Lung microvascular endothelial cell (primary cell): ENCODE results near the gene MXD4. TPM values are rescaled to one million over a fixed set of nuclear protein-coding genes. Genes with fewer than 3 reads are reported as not detected.

ENCODE experiments used
- DNase-seq, 2 donors: peaks; one replicate each; pipeline versions ENCODE4 v3.0.0 to v3.0.0-alpha.2; 2010; ENCODE audit warnings: low read depth in 2 of 2
- total RNA-seq: library from RNA; depleted of rRNA; stranded (reverse); fragments of >200 nt; gene quantifications from 2 replicates; pipeline ENCODE4 v1.2.1, GENCODE V29; 2014

MXD4 gene
- total RNA-seq, 1 donor from 2014 or later: 56.2 TPM

DNA sequence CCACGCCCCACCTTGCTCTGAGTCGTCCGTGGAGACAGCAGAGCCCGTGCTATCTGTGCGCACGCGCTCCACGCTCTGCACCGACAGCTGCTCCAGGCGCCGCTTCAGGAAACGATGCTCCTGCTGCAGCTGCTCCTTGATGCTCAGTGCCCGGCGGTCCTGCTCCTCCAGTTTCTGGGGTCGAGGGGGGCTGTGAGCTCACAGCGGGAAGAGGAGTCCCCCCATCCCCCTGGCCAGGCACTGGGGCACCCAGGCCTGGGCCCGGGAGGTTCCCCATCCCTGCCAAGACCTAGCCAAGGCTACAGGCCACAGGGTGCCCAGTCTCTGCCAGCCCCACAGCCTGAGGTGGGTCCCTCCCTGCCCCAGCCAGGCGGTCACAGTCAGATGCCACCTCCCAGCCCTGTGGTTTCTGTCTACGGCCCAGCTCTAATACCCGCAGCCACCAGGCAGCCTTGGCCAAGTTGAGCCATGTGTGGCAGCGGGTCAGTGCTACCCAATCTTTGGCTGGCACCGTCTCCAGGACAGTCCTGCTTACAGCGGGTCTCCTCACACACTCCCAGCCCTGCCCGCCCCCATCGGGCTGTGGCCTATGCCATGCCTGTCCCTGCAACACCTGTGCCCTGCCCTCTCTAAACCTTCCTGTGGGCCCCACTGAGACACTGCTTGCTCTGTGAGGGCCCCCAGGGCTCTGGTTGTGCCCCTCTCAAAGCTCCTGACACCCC lies 10.7 kb downstream of the MXD4 start:
- no peak for DNase-seq

DNA sequence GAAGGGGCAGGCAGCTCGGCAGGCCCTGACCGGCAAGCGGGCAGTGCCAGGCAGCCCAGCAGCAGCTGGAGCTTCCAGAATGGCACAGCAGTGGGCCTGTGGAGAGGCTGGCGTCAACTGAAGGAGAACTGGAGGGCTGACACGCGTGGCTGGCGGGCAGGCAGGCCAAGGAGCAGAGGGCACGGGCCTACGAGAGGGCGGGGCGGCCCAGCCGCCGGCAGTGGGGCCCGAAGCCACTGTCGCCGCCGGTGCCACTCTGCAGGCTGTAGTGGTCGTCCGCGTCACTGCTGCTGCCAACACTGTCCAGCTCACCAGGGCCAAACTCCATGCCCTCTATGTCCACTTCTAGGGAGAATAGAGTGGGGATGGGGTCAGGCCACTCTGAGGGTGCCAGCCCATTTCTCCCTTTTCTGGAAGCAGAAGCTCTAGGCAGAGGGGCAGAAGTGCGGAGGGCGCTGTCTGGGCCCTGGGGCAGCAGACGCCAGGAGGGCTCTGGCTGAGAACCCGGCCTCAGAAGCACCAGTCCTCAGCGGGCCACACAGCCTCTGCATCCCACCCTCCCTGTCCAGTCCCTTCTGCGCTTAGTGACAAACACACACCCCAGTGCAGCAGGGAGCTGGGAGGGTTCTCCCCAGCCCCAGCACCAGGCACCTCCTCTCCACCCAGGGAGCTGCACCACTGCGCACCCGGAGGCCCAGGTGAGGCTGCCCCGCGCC lies 11.4 kb downstream of the MXD4 start:
- no peak for DNase-seq

GRCh38 chr4:2249526-2250356 lies 12.2 kb downstream of the MXD4 start:
- peak in 1 of 2 donors; percentile 0 for DNase-seq

DNA sequence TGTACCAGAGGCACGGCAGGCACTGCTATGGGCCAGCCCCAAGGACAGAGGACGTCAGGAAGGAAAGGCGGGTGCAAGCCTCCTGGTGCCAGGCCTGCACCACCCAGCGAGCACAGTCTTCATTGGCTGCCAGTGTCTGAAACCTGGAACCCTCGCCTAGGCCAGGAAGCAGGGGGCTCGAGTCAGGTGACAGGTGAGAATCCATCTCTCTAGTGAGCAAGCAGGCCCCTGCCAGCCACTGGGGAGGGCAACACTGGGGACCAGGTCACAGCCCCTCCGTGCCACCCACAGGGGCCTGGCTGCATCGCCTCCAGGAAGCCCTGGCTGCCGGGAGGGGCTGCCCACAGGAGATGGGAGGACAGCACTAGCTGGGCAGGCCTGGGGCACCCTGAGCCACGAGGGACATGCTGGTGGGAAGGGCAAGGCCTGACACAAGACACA lies 13.1 kb downstream of the MXD4 start:
- no peak for DNase-seq

- DNase-seq: no peak
Measured at GRCh38 chr4:2248044-2248780, 13.7 kb downstream of the MXD4 start.

DNA sequence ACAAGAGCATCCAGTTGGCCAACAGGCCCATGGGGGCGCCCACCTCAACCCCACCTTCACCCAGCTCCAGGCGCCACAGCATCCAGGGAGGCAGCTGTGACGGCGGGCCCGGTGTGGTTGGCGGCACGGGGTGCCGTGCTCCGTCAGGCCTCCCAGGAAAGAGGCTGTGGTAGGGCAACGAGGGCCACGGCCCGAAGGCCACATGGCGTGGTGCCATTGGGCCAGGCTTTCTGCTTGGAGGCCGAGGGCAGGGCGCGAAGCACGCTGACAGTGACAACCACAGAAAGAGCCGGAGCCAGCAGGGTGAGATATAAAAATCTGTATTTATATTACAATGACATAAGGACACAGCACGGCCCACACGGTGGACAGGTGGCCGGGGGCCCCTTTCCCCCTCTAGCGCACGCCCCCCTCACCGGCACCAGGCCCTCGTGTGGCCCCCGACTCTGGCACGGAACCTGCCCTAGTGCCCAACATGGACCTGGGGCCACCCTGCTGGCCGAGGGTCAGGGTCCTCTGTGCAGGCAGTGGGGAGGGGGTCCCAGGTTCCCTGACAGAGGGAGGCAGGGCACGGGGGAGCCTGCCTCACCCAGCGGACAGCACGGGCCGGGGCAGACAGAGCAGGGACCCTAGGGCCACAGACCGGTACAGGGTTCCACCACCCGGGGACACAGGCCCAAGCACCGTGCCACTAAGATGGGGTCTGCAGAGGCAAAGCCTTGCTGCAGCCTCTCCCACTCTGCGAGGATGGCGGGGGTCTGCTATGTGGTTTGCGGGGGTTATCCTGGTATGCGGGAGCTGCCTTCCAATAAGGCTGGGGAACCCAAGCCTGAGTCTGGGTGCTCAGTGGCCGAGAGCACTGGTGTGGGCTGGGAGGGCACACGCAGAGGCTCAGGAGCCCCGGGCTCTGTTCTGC lies 14.5 kb downstream of the MXD4 start:
- no peak for DNase-seq

GRCh38 chr4:2246384-2247127 lies 15.4 kb downstream of the MXD4 start:
- DNase-seq: no peak

DNA sequence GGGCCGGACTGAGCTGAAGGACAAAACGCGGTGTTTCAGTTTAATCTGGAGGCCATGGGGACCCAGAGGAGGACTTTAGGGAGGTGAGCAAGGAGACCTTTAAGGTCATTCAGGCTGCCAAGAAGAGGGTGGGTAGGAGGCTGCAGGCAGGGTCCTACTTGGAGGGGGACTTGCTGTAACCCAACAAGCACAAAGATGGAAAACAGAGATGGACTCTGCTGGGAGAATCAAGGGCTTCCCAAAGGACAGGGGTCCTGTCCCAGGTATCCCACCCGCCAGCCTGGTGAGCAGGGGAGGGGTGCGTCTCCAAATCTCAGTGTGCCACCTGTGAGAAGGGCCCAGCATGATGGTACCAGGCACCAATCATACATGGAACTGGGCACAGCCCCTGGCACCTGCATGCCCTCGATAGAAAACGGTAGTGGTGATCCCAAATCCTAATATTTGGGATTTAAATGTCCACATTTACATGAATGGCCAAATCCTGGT lies 16.1 kb downstream of the MXD4 start:
- DNase-seq: no peak

DNA sequence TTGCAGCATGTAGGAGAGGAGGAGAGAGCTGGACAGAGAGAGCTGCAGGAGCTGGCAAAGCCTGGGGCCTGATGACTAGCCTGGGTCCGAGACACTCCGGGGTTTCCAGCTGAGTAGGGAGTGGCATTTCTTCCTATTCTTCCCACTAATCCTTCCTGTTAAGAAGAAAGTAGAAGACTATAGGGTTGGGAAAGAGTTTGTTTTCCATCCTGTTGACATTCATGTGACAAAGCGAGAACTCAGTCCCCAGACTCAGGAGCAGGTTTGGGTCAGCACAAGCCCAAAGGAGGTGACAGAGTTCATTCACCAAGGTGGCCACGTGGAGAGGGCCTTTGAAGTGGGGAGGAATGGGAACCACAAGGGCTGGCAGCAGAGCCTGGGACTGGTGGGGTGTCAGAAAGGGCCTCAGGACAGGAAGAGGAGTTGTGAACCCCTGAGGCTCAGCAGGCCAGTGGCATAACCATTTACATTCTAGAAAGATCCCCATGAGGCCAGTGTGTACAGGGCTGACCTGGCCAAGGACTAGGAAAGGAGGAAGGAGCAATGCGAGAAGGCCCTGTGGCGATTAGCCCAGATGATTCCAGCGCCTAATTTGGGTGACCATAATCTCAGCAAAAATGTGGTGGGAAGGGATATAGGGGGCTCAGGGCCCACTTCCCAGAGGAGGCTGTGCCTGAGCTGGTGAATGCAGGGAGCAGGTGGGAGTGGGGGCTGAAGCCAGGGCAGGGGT lies 16.7 kb downstream of the MXD4 start:
- DNase-seq: no peak

GRCh38 chr4:2243681-2244380 lies 18.1 kb downstream of the MXD4 start:
- no peak for DNase-seq

DNA sequence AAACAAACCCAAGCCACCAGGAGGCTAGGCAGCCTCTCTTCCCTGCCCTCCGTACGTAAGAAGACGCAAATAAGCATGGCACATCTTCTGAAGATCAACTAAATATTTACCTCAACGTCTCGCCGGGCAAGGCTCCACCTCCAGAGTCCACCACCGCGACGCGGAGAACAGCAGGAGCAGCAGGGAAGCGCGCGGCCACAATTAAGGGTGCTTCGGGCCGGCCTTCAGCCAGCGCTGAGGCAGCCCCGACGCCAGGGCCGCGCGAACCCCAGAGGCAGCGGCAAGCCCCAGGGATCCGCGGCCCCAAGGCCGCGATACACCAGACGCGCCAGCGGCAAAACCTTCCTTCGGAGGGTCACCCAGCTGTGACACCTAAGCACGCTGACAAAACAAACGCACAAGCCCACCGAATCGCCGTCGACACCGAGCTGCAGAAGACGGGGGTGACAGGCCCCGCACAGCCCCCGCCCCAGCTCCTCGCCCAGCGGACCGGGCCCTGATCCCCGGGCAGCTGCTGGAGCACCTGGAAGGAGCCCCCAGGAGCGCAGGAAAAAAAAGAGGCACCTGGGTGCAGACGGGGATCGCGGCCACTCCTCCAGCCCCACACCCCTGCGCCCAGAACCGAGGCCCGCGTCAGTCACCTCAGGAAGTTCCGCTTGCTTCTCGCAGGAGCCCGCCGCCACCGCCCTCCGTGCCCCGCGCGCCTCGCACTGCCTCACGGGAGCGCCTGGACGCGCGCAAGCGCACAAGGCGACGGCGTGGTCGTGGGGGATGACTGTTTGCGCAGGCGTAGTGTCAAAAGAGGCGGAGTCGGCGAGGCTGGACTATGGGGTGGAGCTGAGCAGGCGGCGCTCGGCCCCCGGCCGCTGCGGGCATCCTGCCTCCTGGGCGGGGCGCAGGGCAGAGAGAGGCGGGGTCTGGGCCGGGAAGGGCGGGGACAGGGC lies 20.2 kb downstream of the MXD4 start, which contains the start of the genes HAUS3 and POLN:
HAUS3 (minus strand) TSS at position 712 of the 944 bp plus-strand sequence. CDS start 1,175 bp downstream, outside the sequence.
POLN (minus strand) TSS at position 712 of the 944 bp plus-strand sequence. CDS start 12,890 bp downstream, outside the sequence.
- peak; percentile 98 to 99 for DNase-seq

DNA sequence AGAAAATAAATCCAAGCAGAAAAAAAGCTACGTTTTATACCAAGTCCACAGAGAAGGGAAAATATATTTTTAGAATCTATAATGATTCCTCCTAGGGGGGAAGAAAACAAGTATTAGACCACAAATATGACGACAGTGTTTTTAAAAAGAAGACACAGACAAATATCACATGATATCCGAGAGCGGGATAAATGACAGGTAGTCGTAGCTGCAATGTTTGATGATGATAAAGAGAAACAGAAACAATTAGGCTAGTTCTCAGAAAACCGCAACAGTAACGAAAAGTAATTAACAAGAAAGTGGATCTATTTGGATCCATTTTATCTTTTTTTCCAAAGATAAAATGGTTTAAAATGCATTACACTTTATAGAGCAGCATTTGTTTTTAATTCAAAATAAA lies 20.9 kb downstream of the MXD4 start:
- DNase-seq: no peak

DNA sequence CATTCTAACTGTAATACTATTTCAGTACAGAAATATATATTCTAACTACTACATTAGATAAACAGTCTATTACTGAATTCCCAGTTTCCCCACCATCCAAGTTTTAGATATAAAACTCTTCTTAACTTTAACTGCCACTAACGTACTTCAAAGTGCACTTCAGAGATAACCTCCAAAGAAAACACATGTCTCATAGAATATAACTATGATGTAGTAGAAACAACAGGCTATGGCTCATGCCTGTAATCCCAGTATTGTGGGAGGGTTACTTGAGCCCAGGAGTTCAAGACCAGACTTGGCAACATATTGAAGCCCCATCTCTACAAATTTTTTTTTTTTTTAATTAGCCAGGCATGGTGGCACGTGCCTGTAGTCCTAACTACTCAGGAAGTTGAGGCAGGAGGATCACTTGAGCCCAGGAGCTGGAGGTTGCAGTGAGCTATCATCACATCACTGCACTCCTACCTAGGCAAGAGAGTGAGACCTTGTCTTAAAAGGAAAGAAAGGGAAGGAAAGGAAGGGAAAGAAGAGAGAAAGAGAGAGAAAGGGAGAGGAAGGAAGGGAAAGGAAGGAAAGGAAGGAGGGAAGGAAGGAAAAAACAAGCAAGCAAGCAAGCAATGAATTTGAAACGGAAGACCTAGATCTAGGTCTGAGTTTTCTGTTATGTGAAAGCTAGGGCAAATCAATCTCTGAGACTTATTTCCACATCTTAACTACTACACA lies 24.8 kb downstream of the MXD4 start:
- no peak for DNase-seq

DNA sequence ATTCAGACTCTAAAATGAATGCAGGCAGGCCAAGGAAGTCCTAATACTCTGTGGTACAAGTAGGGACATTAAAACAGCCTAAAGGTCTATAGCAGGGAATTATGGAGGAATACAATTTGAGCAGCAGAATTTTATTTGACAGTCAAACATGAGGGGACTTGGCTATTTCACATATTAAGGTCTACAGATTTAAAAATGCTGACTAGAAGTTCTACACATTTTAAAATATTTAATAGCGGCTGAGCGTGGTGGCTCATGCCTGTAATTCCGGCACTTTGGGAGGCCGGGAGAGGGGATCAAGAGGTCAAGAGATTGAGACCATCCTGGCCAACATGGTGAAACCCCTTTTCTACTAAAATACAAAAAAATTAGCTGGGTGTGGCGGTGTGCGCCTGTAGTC lies 30.8 kb downstream of the MXD4 start:
- no peak for DNase-seq

- DNase-seq: no peak
Measured at GRCh38 chr4:2226261-2226660, 35.6 kb downstream of the MXD4 start.

DNA sequence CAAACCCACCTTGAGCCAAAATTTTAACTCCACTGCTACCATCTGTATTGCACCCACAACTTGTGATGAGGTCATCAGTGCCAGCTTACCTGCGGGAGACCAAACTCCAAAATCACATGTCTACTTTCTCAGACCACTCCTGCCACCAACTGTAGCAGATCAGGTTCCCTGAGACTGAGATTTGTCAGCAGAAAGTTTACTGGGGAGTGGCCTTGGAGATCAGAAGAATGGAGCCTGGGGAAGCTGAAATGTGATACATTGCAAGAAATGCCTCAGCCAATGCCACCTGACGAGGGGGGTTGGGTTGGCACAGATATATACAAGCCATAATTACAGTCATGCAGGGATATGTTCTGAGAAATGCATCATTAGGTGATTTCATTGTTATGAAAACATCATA lies 39.1 kb downstream of the MXD4 start:
- no peak for DNase-seq
